Cardiac ventricle fibroblast (primary cell): ENCODE results near the gene PPM1L. TPM values are rescaled to one million over a fixed set of nuclear protein-coding genes. Genes with fewer than 3 reads are reported as not detected.

Experiments
- total RNA-seq: library from RNA; depleted of rRNA; stranded (reverse); fragments of >200 nt; gene quantifications from 2 replicates; pipeline ENCODE4 v1.2.3, GENCODE V29; 2015

PPM1L gene
- 8.6 and 10.0 TPM in 2 replicates for total RNA-seq

DNA sequence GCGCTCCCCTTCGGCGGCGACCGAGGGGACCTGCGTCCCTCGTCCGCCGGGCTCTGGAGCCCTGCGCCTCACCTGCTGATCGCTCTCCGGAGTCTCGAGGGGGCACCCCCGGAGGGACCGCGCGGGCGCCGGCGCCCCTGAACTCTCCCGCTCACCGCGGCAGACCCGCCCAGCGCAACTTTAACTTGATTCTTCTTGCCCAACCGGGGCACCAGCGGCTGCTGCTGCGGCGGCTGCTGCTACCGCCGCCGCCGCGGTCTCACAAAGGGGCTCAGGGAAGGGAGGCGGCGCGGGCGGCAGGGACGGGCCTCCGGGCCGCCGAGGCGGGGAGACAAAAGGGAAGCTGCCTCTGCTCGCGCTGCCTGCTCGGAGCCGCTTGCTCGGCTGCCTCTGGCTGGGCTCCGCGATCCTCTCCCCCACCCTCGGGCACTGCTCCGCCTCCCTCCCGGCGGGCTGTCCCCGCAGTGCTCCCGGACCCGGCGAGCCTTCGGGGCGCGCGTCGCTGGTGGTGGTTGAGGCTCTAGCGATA lies at the start of gene PPM1L:
Gene PPM1L, plus strand, starts transcription at position 456 of the 529 bp plus-strand sequence.

DNA sequence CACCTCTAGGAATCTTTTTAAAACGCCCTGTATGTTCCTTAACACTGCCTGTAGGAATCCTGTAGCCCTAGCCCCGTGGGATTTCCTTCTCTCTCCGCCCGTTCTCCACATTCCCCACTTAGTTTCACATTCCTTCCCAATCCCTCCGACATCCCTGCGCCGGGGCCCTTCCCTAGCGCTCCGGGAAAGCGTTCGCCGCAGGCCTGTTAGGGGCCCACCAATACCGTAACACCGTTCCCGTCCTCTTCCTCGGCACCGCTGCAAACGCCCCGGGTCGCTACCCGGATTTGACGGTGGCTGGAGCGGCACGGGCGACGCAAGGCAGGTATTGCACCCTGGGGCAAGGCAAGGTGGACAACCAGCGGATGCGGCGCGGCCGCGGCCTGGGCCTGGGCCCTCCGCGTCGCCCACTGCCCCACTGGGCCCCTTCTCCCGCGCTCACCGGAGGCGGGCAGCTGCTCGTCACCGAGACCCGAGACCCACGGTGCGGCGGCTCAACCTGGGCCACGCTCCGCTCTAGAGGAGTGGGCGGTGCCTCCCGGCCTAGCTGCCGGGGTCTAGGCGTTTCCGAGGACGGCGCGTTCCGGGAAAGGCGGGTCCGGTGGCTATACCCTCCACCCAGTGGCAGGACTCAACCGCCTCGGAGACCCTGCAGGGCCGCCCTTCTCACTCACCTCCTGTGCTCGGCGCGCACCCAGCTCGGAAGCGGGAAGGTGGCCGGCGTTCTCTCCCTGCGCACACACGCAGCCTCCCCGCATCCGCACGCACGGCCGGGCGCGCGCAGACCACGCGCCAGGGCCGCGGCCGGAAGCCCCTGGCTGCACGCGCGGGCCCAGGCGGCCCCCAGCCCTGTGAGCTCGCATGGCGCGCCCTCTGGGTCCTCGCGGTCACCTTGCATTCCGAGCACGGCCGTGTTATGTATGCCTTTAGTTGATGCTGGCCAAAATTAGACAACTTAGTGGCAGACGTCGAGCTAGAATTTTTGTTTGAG lies 348.8 kb downstream of the PPM1L start, which contains the start of gene B3GALNT1:
Gene B3GALNT1, minus strand, starts transcription at position 789 of the 991 bp plus-strand sequence. CDS start 18,595 bp downstream, outside the sequence.

Other genes starting within 250 kb of the PPM1L start
- 16.2 and 17.6 TPM in 2 replicates for gene KPNA4, start 190.7 kb upstream of the PPM1L start, total RNA-seq
- not detected in 2 replicates for gene ARL14, start 79.1 kb upstream of the PPM1L start, total RNA-seq